GM18526 (cell line): ENCODE measurements around the gene RINT1.

Experiments used
- POLR2A ChIP-seq: IDR thresholded peaks from 3 replicates; pipeline ENCODE4 v1.6.1; 2011; ENCODE audit not compliant: insufficient read length; ENCODE audit errors: extremely low read depth

RINT1 gene

DNA sequence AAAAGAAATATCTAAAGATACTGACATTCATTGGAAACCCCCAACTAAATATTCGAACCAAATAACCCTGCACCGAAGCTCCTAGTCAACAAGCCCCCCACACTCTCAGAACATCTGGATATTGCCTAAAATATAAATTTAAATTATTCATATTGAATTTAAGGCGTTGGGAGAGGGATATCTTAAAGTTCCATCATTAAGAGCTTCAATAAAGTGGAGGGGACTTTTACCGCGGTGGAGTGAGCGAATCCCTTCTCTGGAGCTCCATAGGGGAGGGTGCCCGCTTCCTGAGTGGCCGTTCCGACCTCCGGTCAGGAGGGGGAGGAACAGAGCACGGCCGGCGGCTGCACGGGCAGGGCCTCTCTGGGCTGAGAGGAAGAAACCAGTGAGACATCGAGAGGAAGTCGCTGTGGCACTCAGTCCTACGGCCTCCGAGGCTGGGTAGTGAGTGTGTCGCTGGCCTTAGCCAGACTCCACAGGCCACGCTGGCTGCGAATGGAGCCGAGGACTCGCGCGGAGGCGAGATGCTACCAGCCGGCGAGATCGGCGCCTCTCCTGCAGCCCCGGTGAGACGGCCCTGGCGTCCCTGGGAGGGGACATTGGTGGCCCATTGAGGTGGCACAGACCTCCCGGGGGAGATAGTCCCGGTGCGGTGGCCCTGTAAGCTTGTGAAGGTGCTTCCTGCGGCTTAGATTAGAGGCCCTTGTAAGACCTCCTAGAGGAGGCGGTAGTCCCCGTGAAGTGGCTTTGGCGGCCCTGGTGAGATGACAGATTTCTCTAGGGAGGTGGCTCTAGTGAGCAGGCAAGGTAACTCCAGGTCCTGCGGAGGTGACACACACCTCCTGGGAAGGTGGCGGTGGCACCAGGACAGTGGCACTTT is at the start of gene RINT1:
TSS of gene RINT1 (plus strand) at position 410 of the 880 bp plus-strand sequence. CDS start at position 525, 115 bp downstream.
- peak; percentile 99 for TF ChIP-seq POLR2A

DNA sequence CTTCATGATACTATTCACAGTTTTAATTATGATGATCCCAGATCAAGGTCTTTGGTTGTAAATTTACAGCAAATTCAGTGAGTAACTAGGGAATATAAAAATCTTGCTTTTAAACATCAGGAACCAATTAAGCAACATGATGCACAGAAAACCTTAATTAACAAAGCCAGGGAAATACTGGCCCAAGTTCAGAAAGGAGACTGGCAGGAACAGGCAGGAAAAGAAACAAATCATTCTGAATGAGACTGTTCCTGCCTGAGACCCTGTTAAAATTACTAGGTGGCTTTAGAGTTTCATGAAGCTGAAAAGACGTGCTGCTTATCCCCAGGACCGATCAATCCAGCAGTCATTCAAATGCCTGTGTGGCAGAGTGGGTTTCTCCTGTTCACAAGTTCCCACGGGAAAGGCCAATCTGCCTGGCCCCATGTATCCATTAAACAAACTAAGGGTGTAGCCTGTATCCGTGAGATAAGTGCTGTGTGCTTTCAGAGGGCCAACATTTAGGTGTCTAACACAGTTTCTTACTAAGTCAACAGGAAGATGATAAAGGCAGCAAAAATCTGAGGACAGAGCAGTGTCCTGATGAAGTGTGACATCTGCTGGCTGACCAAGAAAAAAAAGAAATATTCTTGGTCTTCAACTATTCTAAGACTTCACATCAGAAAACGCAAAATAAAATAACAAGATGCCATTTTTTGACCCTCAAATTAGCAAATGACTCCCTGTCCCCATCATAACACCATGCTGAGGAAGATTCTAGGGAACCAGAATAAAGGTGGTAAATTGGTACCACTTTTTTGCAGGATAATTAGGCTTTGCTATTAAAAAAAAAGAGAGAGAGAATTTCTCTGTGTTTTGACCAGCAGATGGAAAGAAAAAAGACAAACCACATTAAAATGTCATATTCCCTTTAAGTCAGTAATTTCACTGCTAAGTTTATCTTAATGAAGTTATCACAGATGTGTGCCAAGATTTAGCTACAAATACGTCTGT is 44.1 kb upstream of the RINT1 start:
- no peak for TF ChIP-seq POLR2A

DNA sequence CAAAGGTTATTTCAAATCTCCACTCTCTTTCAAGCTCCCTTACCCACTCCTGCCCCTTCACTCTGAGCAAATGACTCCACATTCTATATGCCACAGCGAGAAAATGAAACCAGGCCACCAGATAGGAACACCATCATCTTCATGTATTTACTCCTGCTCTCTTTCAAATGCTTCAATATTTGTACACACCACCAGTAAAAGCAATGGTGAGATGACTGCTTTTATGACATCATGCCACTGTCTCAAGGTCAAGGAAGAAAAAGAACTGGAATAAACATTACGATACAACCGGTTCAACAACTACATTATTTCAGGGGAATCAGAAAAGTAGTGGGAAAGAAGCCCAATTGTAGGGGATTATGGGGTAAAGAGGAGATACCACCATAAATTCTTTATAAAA is 42.6 kb upstream of the RINT1 start:
- TF ChIP-seq POLR2A = no peak

DNA sequence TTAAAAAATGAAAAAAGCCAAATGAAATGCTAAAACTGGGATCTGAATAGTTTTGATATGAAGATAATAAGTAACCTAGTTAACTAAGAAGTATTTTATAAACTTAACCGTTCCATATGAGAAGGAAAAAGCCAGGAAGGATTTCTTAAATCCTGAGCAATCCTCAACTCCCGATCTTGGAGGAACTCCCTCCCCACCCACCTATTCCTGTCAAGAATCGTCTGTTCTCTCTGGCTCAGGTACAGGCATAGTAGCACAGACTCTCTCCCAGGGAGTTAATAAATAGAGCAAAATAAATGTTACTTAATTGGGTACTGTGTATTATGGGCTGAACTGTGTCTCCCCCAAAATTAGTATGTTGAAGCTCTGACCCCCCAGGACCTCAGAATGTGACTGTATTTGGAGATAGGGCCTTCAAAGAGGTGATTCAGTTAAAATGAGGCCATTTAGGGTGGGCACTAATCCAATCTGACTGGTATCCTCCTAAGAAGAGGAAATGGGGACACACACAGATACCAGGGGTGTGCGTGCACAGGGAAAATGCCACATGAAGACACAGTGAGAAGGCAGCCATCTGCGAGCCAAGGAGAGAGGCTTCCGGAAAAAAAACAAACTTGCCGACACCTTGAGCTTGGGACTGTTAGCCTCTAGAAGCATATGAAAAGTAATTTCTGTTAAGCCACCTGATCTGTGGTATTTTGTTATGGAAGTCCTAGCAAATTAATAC is 38.6 kb upstream of the RINT1 start:
- TF ChIP-seq POLR2A = no peak

DNA sequence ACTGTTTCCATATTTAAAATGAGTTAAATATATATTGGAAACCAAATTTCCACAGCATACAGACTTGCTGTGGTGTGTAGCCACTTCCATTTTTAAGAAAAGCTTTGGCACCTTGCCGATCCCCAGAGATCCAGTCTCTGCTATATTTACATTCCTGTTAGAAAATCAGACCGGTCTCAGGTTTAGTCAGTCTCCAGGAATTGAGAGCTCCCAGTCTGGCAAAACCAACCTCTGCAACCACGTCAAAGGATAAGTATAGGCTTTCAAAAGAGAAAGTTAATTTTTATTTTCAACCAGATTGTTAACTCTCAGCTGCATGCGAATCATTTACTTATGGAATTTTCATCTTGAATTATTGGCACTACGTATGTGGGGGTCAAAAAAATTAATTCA is 38.1 kb upstream of the RINT1 start:
- no peak for TF ChIP-seq POLR2A

DNA sequence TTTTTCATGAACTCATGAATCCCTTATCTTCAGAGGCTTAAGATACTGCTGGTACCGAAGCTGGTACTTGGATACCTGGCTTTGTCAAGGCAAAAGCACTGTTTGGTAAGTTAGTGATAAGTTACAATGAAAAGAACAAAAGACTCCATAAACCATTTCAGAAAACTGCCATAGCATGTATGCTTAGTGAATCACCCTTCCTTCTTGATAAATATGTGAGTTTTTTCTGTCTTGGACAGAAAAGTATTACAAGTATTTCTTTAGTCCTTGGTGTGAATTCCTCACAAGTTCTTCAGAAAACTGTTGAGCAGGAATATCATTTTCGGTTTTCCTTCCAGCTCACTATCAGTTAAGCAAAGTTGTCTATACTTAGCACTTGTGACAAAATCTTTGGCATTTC is 35.5 kb upstream of the RINT1 start:
- no peak for TF ChIP-seq POLR2A

DNA sequence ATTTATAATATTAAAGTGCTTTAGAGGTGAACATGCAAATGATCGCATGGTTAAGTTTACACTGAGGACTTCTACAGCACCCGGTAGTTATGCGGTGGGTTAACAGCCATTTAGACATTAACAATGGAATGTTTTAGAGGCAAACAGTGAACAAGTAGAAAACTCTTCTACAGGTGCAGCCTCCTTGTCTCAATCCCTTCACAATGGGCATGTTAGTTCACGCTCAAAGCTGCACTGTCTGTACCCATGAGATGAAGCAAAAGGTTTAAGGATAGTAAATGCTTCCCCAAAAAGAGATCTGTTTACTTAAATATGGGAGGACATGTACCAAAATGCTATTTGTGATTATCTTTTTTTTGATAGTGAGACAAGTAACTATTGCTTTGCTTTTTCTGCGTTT is 35.0 kb upstream of the RINT1 start:
- TF ChIP-seq POLR2A = no peak

DNA sequence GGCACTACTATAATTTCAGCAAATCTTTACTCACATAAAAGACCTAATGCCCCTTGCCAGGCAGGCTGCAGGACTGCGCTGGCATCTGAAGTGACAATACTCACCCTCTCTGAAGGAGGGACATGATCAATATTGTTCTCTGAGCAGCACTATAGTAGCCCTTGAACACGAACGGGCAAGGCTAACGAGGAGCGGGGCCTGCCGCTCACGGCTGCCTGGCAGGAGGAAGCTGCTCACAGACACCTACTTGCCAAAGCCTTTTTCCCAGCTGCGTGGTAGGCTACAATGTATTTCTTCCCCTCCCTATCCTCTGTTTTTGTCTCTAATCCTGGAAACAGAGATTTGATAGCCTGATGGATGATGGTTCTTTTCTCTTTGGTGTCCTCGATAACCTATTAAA is 29.8 kb upstream of the RINT1 start:
- TF ChIP-seq POLR2A = no peak

DNA sequence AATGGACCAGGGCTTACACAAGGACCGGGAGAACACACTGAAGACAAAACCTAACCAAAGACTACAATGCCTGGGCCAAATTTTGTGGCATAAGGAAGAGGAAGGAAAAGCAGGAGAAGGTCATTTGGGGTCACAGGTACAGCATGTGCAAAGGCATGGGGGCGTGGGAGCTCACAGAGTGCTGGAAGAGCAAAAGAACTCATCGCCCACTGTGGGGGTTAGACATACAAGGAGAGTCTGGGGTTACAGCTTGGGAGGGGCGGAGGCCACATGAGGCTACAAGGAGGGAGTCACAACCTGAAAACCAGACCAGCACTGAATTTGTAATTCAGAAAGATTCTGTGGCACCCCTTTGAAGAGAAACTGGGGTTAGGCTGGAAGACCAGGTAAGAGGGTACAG is 19.6 kb upstream of the RINT1 start:
- no peak for TF ChIP-seq POLR2A

DNA sequence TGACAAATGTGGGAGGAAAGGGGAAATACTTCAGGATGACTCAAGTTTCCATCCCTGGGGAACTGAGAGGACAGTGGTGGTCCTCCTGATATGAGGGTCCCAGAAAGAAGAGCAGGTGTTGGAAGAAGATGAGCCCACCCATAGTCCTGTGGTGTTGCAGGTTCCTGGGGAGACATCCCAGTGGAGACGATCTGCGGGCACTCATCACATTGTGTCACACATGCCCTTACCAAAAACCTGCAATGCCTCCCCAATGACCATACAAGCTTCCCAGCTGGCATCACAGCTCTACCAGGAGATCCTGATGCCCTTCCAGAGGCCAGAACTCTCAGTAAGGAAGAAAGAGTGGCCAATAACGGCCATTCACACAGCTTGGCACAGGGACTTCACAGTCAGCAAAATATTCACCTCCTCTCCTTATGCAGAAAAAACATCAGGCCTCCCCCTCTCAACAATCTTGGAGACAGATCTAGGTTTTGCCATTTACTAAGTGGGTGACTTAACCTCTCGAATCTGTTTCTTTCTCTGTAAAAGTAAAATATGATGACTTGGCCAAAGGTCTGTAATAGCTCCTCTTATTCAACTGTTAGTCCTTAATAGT is 19.0 kb upstream of the RINT1 start:
- TF ChIP-seq POLR2A = no peak

DNA sequence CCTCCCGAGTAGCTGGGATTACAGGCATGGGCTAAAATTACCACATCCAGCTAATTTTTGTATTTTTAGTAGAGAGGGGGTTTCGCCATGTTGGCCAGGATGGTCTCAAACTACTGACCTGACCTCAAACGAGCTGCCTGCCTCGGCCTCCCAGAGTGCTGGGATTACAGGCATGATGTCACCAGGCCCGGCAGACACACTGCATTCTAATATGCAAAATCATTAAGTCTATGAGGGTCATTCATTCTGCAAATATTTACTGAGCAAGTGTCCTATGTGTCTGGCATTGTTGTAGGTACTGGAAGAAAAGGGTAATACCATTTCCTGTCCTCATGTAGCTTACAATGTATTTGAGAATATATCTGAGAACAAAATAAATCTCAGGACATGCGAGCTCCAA is 12.6 kb upstream of the RINT1 start:
- TF ChIP-seq POLR2A = no peak

DNA sequence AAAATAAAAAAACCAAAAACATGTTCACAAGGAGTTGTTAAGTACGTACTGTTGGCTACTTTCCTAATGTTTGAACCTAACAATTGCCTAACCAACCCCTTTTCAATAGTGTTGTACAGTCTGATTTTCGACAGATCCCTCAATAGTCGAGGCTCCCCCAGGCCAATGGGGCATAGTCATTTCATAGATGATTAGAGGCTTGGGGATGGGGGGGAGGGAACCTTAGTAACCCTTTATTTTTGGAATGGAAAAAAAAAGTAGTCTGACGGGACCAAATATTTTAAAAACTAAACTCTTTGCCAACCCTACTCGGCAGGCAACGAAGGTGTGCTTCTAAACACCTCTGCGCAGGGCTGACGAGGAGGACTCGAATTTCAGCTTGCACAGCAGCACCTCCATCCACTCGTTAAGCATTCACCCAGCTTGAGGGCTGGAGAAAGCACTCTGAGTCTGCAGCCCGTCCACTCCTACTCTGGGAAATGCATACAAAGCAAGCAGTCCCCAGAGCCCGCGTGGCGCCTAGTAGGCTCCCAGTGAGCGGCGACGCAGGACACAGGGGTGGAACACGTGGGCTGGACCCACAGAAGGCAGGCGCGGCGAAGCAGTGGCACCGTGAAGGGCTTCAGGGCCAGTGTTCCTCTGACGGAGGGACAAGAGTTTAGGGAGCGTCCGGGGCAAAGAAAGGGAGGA is 10.8 kb upstream of the RINT1 start:
- no peak for TF ChIP-seq POLR2A

DNA sequence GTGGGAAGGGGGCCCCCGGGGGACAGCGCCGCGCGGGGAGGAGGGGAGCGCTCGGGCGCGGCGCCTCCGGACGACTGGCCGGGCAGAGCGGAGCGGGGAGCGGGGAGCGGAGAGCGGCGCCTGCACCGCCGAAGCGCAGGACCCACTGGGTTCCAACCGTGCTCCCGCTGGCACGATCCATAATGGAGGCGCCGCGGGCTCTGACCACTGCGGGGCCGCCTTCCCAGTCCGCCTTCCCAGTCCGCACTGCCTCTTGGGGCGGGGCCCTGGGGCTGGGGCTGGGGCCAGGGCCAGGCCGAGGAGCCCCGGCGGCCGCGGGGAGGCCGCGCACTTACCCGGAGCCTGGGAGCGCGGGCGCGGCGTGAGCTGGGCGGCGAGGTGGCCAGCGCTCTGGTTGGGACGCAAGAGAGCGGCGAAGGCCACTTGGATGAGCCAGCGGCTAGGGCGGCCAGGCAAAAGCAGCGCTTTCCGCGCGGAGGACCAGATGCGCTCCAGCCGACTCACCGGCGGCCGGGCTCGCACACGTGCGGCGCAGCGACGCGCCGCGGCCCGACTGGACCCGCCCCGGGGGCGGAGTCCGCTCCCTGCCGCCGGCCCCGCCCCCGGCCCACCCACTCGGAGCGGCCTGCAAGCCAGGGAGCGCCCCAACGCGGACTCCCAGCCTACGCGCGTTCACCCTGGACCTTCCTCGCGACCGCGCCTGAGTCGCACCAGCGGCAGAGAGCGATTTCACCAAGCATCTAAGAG is 10.1 kb upstream of the RINT1 start, which contains the start of gene PUS7:
TSS of gene PUS7 (minus strand) at position 555 of the 747 bp plus-strand sequence. CDS start 13,759 bp downstream, outside the sequence.
- TF ChIP-seq POLR2A = peak; percentile 85
